ENCODE data around the gene DDX4. TPM values are rescaled to one million over a fixed set of nuclear protein-coding genes. Genes with fewer than 3 reads are reported as not detected.
"Not testable (repeated sequence)": the region's sequence is repeated elsewhere in the genome, so short reads cannot be mapped to it uniquely, and the experiment has no call there.

The DDX4 gene
- total RNA-seq, 2 donors from 2014 or later, result 34.9 TPM; not detected in 1

DNA sequence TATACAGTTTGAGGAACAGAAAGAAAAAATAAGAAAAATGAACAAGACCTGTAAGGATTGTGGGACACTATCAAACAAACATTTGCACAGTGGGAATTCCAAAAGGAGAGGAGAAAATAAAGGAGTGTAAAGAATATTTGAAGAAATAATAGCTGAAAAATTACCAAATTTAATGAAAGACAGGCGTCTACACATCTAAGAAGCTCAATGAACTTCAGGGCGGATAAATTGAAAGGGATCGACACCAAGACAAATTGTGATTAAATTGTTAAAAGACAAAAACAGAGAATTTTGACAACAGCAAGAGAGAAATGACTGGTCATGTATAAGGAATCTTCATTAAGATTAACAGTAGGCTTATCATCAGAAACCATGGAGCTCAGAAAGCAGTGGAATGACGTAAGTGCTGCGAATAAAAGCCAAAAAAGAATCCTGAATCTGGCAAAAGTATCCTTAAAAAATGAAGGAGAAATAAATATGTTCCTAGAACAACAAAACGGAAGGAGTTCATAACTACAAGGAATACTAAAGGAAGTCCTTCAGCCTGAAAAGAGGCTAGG, 22.3 kb upstream of the DDX4 start:
- WGBS, result 94% methylated on average over 6 of the region's 6 CpGs
- Histone ChIP-seq H3K4me1 (replicated peaks) (peaks cover 7% of the 10 kb centered on the region), H3K27ac (no peak overlapping the region), H3K9me3 (no peaks in the 10 kb centered on the region), H3K36me3 (no peaks in the 10 kb centered on the region), H3K27me3 (replicated peaks; ENCODE audit: insufficient read depth) (no peaks in the 10 kb centered on the region), H3K4me3 (no peak overlapping the region)
- intact Hi-C loops (cut with DNase I), result loop anchor here (10.0 kb wide), 1 partner anchor 269 kb away; no protein-coding TSS in a partner anchor
- TF ChIP-seq CTCF (IDR thresholded peaks at IDR 0.05) (no peak), POLR2A (IDR thresholded peaks at IDR 0.05) (no peak), POLR2AphosphoS5 (IDR thresholded peaks at IDR 0.05) (no peak)
- no peak for DNase-seq (ENCODE audit: low spot score)

GRCh38 chr5:55719026-55719425, 18.8 kb upstream of the DDX4 start:
- H3K27me3 ChIP-seq (replicated peaks; ENCODE audit: insufficient read depth); H3K27ac ChIP-seq; H3K4me1 ChIP-seq (replicated peaks); H3K9me3 ChIP-seq; H3K4me3 ChIP-seq; H3K36me3 ChIP-seq; DNase-seq (ENCODE audit: low spot score): not testable (repeated sequence)
- 100% methylated on average over 2 of the region's 2 CpGs for WGBS
- intact Hi-C loops (cut with DNase I), result loop anchor here (10.0 kb wide), 1 partner anchor 266 kb away; no protein-coding TSS in a partner anchor

GRCh38 chr5:55720188-55720703, 17.6 kb upstream of the DDX4 start:
- no peaks in the 10 kb centered on the region for H3K9me3 ChIP-seq
- no peak overlapping the region for H3K27ac ChIP-seq
- no peak for DNase-seq (ENCODE audit: low spot score)
- no peaks in the 10 kb centered on the region for H3K36me3 ChIP-seq
- no peaks in the 10 kb centered on the region for H3K27me3 ChIP-seq (replicated peaks; ENCODE audit: insufficient read depth)
- intact Hi-C loops (cut with DNase I), result no loop called here
- no peaks in the 10 kb centered on the region for H3K4me1 ChIP-seq (replicated peaks)
- 96% methylated on average over 3 of the region's 3 CpGs for WGBS
- no peak for TF ChIP-seq POLR2A (IDR thresholded peaks at IDR 0.05)
- TF ChIP-seq POLR2AphosphoS5 (IDR thresholded peaks at IDR 0.05), result no peak
- TF ChIP-seq CTCF (IDR thresholded peaks at IDR 0.05), result no peak
- H3K4me3 ChIP-seq, result no peak overlapping the region

- intact Hi-C loops (cut with DNase I), result no loop called here
- TF ChIP-seq POLR2A (IDR thresholded peaks at IDR 0.05) (no peak), POLR2AphosphoS5 (IDR thresholded peaks at IDR 0.05) (no peak), CTCF (IDR thresholded peaks at IDR 0.05) (no peak)
Observed at GRCh38 chr5:55724281-55724680, 13.6 kb upstream of the DDX4 start.

DNA sequence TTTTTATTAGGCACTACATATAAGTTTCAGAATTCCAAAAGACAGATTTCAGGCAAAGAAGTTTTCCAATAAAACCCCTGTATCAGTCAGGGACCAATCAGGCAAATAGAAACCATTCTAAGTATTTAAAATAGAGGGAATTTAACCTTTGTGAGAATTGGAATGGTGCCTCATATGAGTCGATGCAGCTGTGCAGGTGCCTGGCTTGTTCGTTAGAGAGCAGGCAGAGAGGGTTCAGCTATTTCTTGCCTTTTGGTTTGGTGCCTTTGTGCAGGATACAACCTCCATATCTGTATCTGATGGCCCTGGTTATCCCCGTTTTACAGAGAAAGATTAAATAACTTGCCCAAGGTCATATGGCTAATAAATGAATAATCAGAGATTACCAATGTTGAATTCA, 6.0 kb upstream of the DDX4 start:
- Histone ChIP-seq H3K9me3 (no peaks in the 10 kb centered on the region), H3K27ac (no peak overlapping the region), H3K4me1 (replicated peaks) (no peaks in the 10 kb centered on the region), H3K4me3 (no peak overlapping the region), H3K27me3 (replicated peaks; ENCODE audit: insufficient read depth) (no peaks in the 10 kb centered on the region), H3K36me3 (no peaks in the 10 kb centered on the region)
- intact Hi-C loops (cut with DNase I), result no loop called here
- DNase-seq (ENCODE audit: low spot score), result no peak
- WGBS, result 71% methylated on average over 3 of the region's 3 CpGs
- no peak for TF ChIP-seq POLR2AphosphoS5 (IDR thresholded peaks at IDR 0.05)
- TF ChIP-seq POLR2A (IDR thresholded peaks at IDR 0.05), result no peak
- no peak for TF ChIP-seq CTCF (IDR thresholded peaks at IDR 0.05)

More at GRCh38 chr5:55724281-55724680, 13.6 kb upstream of the DDX4 start:
- DNase-seq (ENCODE audit: low spot score), result no peak
- no peaks in the 10 kb centered on the region for H3K4me1 ChIP-seq (replicated peaks)
- no peaks in the 10 kb centered on the region for H3K27me3 ChIP-seq (replicated peaks; ENCODE audit: insufficient read depth)
- no peaks in the 10 kb centered on the region for H3K36me3 ChIP-seq
- WGBS, result 95% methylated on average over 4 of the region's 4 CpGs
- H3K27ac ChIP-seq, result no peak overlapping the region
- no peaks in the 10 kb centered on the region for H3K9me3 ChIP-seq
- H3K4me3 ChIP-seq, result no peak overlapping the region
